GM18867 (cell line): ENCODE data around the gene PPP6R1.

ENCODE experiments used
- ATAC-seq: cut with Tn5 transposase; IDR thresholded peaks from one replicate; pipeline ENCODE4 v1.9.1; 2021; ENCODE audit warnings: mild to moderate bottlenecking, moderate library complexity; ENCODE audit not compliant: unreplicated experiment

PPP6R1 gene

DNA sequence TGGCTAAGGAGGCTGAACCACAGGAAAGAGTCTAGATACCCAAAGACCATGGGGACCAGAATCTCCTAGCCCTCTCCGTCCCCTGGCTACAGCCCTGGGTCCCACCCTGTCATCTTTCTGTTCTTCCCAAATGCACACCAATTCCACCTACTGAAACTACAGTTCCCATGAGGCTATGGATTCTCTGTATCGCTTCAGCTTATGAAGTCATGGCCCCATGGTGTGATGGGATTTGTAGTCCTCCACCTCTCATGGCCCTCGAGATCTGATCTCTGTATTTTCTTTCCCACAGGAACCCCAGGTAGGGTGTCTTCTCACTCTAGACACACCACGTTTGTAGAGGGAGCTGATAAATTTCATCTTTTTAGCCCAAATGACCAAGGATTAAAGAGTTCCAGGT lies 61.3 kb downstream of the PPP6R1 start:
- no peak for ATAC-seq

DNA sequence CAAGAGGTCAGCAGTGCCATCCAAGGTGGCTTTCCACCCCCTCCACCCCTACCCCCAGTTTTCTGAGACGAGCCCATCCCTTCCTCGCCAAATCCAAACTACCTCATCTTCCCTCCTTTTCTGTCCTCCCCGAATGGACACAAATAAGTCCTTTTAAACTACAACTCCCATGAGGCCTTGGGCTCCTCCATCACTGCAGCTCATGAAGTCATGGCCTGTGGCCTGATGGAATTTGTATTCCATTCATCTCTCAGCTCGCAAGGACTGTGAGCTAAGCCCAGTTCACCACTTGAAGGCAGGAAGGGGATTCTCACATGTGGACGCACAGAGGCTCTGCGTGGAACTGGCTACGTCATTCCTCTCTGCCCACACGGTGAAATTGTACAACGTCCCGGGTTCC lies 62.0 kb downstream of the PPP6R1 start:
- no peak for ATAC-seq

DNA sequence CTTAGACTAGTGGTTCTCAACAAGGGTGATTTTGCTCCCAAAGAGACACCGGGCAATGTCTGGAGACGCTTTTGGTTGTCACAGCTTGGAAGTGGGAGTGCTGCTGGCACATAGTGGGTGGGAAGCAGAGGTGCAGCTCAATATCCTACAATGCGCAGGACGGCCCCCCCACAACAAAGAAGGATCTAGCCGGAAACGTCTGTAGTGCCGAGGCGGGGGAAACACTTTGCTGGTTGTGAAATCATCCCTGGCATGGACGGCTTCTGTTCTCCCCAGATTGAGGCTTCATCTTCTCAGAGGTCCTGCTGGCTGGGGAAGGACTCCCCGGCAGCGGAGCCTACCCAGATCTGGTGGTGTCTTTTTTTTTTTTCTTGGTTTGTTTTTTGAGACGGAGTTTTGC lies 65.3 kb downstream of the PPP6R1 start:
- ATAC-seq: no peak

DNA sequence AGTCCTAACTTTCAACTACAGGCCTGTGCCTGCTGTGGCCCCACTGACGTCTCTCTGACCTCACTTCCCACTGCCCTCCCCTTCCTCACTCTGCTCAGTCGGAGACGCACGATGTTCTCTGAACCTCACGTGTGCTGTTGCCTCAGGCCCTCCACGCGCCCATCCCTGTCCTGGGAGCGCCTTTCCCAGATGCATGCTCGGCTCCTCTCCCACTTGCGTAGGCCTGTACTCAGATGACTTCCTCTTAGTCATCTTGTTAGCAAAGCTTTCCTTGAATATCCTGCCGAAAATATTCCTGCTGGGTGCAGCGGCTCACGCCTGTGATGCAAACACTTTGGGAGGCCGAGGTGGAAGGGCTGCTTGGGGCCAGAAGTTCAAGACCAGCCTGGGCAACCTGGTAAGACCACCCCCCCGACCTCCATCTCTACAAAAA lies 69.4 kb downstream of the PPP6R1 start:
- ATAC-seq: no peak

DNA sequence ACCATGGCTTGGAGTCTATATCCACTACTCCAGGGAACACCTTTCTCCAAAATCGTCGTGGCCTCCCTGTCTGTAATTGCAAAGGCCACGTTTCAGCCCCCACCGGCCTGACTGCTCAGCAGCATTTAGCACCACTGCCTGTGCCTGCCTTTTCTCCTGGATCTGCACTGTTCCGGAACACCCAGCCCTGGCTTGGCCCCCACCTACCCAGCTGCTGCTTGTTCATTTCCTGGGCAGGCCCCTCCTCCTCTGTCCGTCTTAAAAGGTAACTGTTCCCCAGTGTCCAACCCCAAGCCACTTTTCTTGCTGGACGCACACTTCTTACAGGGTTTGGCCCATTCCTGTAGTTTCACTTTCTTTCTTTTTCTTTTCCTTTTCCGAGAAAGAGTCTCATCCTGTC lies 70.2 kb downstream of the PPP6R1 start:
- ATAC-seq: no peak

DNA sequence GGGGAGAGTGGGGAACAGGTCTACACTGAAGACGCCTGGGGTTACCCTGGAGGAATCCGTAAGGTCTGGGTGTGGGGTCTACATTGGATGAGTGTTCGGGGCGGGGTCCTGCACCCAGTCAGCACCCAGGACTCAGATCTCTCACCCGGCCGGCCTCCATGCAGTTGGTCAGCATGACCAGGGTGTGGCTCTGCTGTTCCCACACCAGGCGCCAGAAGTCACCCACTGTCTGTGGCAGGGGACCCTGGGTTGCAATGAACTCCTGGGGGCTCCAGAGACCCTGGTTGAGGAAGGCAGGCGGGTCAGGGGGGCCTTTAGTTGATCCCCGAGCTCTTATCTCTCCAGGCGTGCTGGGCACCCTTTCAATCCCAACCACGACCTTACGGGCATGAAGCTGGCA lies 72.7 kb downstream of the PPP6R1 start:
- no peak for ATAC-seq

DNA sequence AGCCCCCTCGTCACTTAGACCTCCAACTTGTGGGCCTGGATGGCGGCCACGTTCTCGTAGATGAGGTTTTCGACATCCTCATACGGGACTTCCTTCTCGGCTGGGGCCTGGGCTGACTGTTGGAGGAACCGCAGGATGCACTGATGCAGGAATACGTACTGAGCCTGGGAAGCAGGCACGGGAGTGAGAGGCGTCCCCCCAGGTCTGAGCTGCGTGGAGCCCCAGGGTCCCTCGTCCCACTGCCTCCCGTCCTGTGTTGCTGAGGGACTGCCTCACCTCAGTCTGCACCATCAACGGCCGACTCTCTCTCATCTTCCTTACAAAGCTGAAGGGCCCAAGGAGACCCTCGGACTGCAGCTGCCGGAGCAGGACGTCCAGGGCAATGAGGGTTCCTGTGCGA lies 77.1 kb downstream of the PPP6R1 start:
- ATAC-seq: no peak
